Duodenal mucosa (tissue), 2 donors: Measurements from ENCODE around the gene MIXL1.
"Not testable (repeated sequence)": the region's sequence is repeated elsewhere in the genome, so short reads cannot be mapped to it uniquely, and the experiment has no call there.

Experiments
- H3K27ac ChIP-seq: one replicate; pipeline ENCODE4 v1.7.0; 2013; ENCODE audit warnings: low read depth, low read length
- H3K27me3 ChIP-seq, 2 donors: one replicate each; pipeline ENCODE4 v1.7.0; 2013; ENCODE audit warnings: low read length in 2 of 2, control low read depth in 1 of 2; ENCODE audit not compliant: insufficient read depth in 2 of 2, control insufficient read depth in 1 of 2
- H3K36me3 ChIP-seq, 2 donors: one replicate each; pipeline ENCODE4 v1.7.0; 2013; ENCODE audit warnings: low read length in 2 of 2, control low read depth in 1 of 2; ENCODE audit not compliant: insufficient read depth in 2 of 2, control insufficient read depth in 1 of 2
- H3K4me1 ChIP-seq, 2 donors: one replicate each; pipeline ENCODE4 v1.7.0; 2013; ENCODE audit warnings: low read length in 2 of 2, control low read depth in 1 of 2; ENCODE audit not compliant: insufficient read depth in 2 of 2, control insufficient read depth in 1 of 2
- H3K4me3 ChIP-seq, 2 donors: one replicate each; pipeline ENCODE4 v1.7.0; 2013; ENCODE audit warnings: low read length in 2 of 2, low read depth in 1 of 2
- H3K9ac ChIP-seq, 2 donors: one replicate each; pipeline ENCODE4 v1.7.0; 2013; ENCODE audit warnings: low read length in 2 of 2, low read depth in 1 of 2
- H3K9me3 ChIP-seq, 2 donors: one replicate each; pipeline ENCODE4 v1.7.0; 2013; ENCODE audit warnings: low read length in 2 of 2, control low read depth in 1 of 2; ENCODE audit not compliant: control insufficient read depth in 1 of 2

Gene MIXL1

DNA sequence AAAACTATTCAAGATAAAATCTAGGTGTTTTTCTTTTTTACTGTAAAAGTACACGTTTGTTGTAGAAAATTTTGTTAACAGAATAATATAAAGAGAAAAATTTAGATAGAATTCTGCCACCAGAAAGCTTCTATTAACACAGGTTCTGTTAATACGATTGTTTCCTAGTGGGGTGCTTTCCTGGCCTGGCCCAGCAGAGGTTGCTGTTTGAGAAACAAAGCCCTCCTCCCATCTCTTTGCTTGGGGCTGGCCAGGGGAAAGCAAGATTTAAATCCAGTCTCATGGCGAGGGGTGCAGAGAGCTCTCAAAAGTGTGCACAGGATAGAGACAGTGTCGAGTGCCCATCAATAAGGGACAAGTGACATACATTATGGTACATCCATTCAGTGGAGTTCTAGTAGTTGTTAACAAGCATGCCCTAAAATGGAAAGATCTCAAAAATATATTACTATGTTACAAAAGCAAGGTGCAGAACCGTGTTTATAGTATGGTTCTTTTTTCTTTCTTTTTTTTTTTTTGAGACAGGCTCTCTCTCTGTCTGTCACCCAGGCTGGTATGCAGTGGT lies 22.4 kb upstream of the MIXL1 start:
- Histone ChIP-seq H3K27ac (no peak overlapping the region), H3K36me3 (no peaks in the 10 kb centered on the region), H3K4me3 (no peak overlapping the region), H3K27me3 (no peaks in the 10 kb centered on the region), H3K9me3 (no peaks in the 10 kb centered on the region), H3K4me1 (no peaks in the 10 kb centered on the region), H3K9ac (no peak overlapping the region)

DNA sequence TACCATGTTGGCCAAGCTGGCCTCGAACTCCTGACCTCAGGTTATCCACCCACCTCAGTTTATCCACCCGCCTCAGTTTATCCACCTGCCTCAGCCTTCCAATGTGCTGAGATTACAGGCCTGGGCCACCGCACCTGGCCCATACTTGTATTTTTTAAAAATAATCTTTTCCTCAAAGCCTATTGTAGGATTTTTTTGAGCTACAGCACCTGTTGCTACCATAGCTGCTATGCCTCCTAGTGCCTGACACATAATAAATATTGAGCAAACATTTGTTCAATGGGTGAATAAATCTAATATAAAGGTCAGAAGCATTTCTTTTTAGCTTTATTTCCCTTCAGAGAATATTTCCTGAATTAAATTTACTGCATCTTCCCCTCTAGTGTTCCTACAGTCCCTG lies 21.2 kb upstream of the MIXL1 start:
- Histone ChIP-seq H3K9me3 (no peaks in the 10 kb centered on the region), H3K4me3 (no peak overlapping the region), H3K36me3 (no peaks in the 10 kb centered on the region), H3K9ac (no peak overlapping the region), H3K27ac (no peak overlapping the region), H3K27me3 (no peaks in the 10 kb centered on the region), H3K4me1 (no peaks in the 10 kb centered on the region)

DNA sequence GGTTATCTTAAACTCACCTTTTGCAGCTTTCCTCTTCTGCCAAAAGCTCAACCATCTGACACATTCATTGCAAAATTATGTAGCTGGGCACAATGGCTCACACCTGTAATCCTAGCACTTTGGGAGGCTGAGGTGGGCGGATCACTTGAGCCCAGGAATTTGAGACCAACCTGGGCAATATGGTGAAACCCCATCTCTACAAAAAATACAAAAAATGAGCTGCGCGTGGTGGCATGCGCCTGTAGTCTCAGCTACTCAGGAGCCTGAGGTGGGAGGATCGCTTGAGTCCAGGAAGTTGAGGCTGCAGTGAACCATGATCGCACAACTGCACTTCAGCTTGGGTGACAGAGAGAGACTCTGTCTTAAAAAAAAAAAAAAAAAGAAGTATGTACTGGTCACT lies 20.8 kb upstream of the MIXL1 start:
- H3K9me3 ChIP-seq, H3K4me1 ChIP-seq, H3K27me3 ChIP-seq, H3K4me3 ChIP-seq, H3K27ac ChIP-seq, H3K36me3 ChIP-seq, H3K9ac ChIP-seq: not testable (repeated sequence)

DNA sequence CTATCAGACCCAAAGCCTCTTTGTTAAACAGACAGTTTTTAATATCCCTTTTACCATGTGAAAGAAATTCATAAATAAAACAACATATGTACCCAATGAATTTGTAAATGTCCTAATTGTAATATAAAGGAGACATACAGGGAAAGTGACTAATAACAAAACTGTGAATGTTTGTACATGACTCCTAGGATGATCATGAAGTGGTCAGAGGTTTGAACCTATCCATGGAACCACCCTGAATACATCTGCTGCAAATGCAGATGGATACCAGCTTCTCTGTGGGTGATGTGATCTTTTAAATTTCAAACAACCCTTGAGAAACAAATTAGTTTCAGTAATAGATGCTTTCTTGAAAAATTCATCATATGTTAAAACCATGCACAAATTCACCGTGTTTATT lies 20.2 kb upstream of the MIXL1 start:
- Histone ChIP-seq H3K9ac (no peak overlapping the region), H3K27ac (no peak overlapping the region), H3K9me3 (no peaks in the 10 kb centered on the region)

DNA sequence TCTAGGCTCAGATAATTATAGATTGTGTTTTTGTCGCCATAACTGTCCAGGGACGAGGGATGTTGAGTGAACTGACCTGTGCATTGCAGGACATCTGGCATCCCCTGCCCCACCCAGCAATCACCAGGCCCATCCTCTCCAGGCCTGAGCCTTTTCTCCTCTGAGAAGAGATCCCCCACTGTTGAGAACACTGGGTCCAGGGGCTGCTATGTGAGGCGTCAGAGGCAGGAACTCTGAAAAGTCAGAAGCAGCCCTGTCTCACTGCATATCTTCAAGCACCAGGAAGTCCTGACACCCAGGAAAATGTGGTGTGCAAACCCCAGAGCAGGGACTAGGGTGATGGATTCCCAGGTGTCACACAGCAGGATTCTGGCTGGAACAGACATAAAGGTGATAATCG lies 19.8 kb upstream of the MIXL1 start:
- no peak overlapping the region for H3K9ac ChIP-seq
- no peaks in the 10 kb centered on the region for H3K27me3 ChIP-seq
- no peaks in the 10 kb centered on the region for H3K9me3 ChIP-seq
- H3K4me3 ChIP-seq: no peak overlapping the region
- H3K36me3 ChIP-seq: no peaks in the 10 kb centered on the region
- no peaks in the 10 kb centered on the region for H3K4me1 ChIP-seq
- H3K27ac ChIP-seq: no peak overlapping the region

More for the DNA sequence above, 20.2 kb upstream of the MIXL1 start:
- Histone ChIP-seq H3K27me3 (no peaks in the 10 kb centered on the region), H3K4me1 (no peaks in the 10 kb centered on the region), H3K36me3 (no peaks in the 10 kb centered on the region), H3K4me3 (no peak overlapping the region)

DNA sequence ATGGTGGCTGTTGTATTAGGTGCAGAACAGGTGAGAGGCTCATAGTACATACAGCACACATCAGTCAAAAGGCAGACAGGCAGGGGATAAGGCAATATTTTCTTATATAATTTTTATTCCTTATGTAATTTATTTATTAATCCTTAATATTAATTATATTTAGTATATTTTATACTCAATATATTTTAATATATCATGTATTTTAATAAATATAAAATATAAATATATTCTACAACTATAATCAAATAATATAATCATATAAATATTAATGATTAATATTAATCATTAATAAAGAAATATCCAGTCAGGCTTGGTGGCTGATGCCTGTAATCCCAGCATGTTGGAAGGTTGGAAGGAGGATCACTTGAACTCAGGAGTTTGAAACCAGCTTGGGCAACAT lies 19.3 kb upstream of the MIXL1 start:
- Histone ChIP-seq H3K27me3 (no peaks in the 10 kb centered on the region), H3K36me3 (no peaks in the 10 kb centered on the region), H3K9ac (no peak overlapping the region), H3K27ac (no peak overlapping the region), H3K4me1 (no peaks in the 10 kb centered on the region), H3K4me3 (no peak overlapping the region), H3K9me3 (no peaks in the 10 kb centered on the region)

DNA sequence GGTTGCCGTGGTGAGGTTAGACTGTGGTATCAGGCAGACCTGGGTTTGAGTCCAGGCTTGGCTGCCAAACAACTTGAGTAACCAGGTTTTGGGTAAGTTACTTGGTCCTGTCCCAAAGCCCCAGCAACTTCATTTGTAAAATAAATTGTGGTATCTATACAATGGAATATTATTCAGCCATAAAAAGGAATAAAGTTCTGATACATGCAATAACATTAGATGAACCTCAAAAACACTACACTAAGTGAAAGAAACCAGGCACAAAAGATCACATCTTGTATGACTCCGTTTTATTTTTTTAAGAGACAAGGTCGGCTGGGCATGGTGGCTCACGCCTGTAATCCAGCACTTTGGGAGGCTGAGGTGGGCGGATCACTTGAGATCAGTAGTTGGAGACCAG lies 16.4 kb upstream of the MIXL1 start:
- Histone ChIP-seq H3K9ac (no peak overlapping the region), H3K36me3 (no peaks in the 10 kb centered on the region), H3K27ac (no peak overlapping the region), H3K4me1 (no peaks in the 10 kb centered on the region), H3K27me3 (no peaks in the 10 kb centered on the region), H3K4me3 (no peak overlapping the region), H3K9me3 (no peaks in the 10 kb centered on the region)

DNA sequence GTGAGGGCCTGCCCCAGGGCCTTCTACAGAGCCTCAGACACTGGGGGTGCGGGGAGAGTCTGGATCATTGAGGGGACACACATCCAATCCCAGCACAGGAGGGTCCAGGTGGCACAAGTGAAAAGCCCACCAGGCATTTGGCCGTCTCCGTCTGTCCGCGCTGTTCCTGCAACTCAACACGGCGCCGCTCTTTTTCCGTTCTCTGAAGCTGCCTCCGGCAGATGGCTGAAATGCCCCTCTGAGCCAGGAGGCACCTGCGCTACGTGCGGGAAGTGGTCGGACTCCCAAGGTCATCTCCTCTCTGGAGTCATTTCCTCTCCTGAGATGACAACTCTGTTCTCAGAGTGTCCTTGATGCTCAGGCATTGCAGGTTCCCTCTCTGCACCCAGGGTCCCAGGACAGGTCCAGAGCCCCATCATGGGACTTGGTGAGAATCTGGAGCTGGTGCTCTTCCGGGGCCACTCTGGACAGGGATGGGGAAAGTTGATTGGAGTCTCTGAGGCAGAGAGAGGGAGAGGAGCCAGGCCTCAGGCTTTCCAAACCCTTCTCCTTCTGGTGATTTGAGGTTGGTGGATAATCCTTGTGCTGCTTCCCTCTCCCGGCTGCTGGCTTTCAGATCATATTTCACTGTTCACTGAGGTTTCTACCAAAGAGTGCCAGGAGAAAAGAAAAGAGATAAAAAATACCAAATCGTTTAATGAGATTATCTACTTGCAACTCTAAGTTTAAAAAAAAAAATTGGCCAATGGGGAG lies 14.0 kb upstream of the MIXL1 start:
- Histone ChIP-seq H3K4me1 (no peaks in the 10 kb centered on the region), H3K27me3 (no peaks in the 10 kb centered on the region), H3K4me3 (no peak overlapping the region), H3K9ac (no peak overlapping the region), H3K9me3 (no peaks in the 10 kb centered on the region), H3K27ac (no peak overlapping the region), H3K36me3 (no peaks in the 10 kb centered on the region)

DNA sequence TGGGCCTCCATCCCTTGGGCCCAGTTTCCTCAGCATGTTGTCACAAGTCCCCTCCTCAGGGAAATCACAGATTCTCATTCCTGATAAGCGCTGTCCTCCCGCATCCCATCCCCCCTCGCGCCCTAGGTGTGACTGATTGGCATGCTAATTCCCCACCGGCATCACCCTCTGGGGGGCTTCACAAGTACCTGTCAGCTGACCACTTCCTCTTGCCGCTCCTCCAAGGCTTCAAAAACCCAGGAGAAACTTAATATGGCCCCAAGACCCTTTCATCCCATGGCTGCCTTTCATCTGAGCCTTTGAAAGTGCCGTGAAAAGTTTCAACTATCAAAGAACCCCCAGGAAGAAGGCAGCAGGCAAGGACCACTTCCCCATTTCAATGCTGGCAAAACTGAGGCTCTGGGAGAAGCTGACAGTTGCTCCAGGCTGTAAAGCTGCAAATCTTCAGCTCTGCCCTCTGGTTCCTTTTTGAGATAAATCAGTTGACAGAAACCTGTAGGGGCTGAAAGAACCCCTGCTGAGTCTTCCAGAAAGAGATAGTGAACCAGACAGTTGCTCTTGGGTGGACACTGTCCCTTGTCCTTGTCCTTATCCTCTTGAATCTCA lies 12.8 kb upstream of the MIXL1 start:
- Histone ChIP-seq H3K9me3 (no peaks in the 10 kb centered on the region), H3K27ac (no peak overlapping the region), H3K4me1 (no peaks in the 10 kb centered on the region), H3K9ac (no peak overlapping the region), H3K36me3 (no peaks in the 10 kb centered on the region), H3K27me3 (no peaks in the 10 kb centered on the region), H3K4me3 (no peak overlapping the region)

DNA sequence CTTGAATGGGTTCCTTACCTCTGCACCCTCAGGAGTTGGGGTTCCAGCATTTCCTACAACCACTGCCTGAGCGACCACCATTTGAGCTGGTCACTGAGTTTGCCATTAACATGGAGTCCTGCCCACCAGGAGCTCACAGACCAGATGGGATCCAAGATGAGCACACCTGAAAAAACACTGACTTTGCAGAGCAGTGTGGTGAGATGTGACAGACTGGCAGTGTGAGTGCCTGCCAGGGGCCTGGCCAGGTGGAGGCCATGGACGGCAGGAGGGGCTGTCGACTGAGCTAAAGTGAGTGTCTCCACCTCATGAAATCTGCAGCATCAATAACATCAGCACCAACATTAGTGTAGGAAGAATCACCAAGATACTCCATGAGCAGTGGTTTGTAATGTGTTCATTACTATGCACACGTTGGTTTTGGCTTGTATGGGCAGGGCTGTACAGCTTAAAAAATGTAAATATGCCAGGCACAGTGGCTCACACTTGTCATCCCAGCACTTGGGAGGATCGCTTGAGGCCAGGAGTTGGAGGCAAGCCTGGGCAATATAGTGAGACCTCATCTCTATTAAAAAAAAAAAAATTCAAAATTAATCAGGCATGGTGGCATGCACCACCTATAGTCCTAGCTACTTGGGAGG lies 12.2 kb upstream of the MIXL1 start:
- no peaks in the 10 kb centered on the region for H3K36me3 ChIP-seq
- H3K27ac ChIP-seq: no peak overlapping the region
- no peak overlapping the region for H3K4me3 ChIP-seq
- H3K27me3 ChIP-seq: no peaks in the 10 kb centered on the region
- H3K9ac ChIP-seq: no peak overlapping the region
- no peaks in the 10 kb centered on the region for H3K4me1 ChIP-seq
- no peaks in the 10 kb centered on the region for H3K9me3 ChIP-seq
